Adrenal gland (tissue), 12 donors: Measurements from ENCODE around the gene SPNS2. TPM values are rescaled to one million over a fixed set of nuclear protein-coding genes. Genes with fewer than 3 reads are reported as not detected.

Experiments
- DNase-seq, 7 donors: peaks; one replicate each; pipeline ENCODE4 v3.0.0-alpha.2; 2019 to 2020
- H3K27ac ChIP-seq, 5 donors: fragments of 200-600 bp; sonication (generic) in 4 of 5; 1 replicate in 3 of 5; 2 replicates in 2 of 5; pipeline versions ENCODE4 v1.5.1 to v1.8.0; 2016 to 2020; ENCODE audit warnings: mild to moderate bottlenecking in 1 of 5
- H3K27me3 ChIP-seq: fragments of 200-600 bp; 2 replicates; pipeline ENCODE4 v1.8.0; 2021
- H3K36me3 ChIP-seq, 2 donors: fragments of 200-600 bp; replicated peaks in 1 of 2; 1 replicate in 1 of 2; 2 replicates in 1 of 2; pipeline versions ENCODE4 v1.5.1 to v1.8.0; 2018 to 2022
- H3K4me1 ChIP-seq, 2 donors: fragments of 200-600 bp; replicated peaks in 1 of 2; 1 replicate in 1 of 2; 2 replicates in 1 of 2; pipeline versions ENCODE4 v1.5.1 to v1.8.0; 2018 to 2021
- H3K4me3 ChIP-seq, 4 donors: fragments of 200-600 bp; sonication (generic) in 3 of 4; one replicate each; pipeline ENCODE4 v1.5.1; 2016 to 2018
- H3K9me3 ChIP-seq, 3 donors: fragments of 200-600 bp; sonication (generic) in 1 of 3; replicated peaks in 1 of 3; 1 replicate in 2 of 3; 2 replicates in 1 of 3; pipeline versions ENCODE4 v1.5.1 to v1.8.0; 2016 to 2021
- CTCF ChIP-seq, 6 experiments: fragments of 450-650 bp in 4 of 6; fragments of 200-600 bp in 2 of 6; sonication (generic) in 1 of 6; IDR thresholded peaks; 1 replicate in 5 of 6; 2 replicates in 1 of 6; pipeline versions ENCODE4 v1.5.1 to v1.8.0; 2016 to 2021; ENCODE audit warnings: antibody characterized with exemption in 6 of 6, mild to moderate bottlenecking in 2 of 6, moderate library complexity in 1 of 6
- POLR2A ChIP-seq, 2 donors: fragments of 450-650 bp; IDR thresholded peaks; one replicate each; pipeline ENCODE4 v1.6.1; 2017; ENCODE audit warnings: antibody characterized with exemption in 2 of 2, mild to moderate bottlenecking in 2 of 2, moderate library complexity in 1 of 2
- WGBS, 4 donors: extraction: QIAGEN DNeasy Blood & Tissue Kit in 2 of 4; methylation state at CpG; one replicate each; pipeline versions ENCODE4 v1.1.5 to v1.1.7; 2013 to 2017; 5-methylcytosine and 5-hydroxymethylcytosine counted together
- intact Hi-C, 2 donors: fragments of 100-400 bp; cut with DNase I; formaldehyde crosslinking; loops; one replicate each; pipeline versions ENCODE4 v1.14.1 to v1.15.0; 2022 to 2023
- polyA plus RNA-seq, 3 donors: library from polyadenylated mRNA; stranded (reverse); fragments of 200-250 nt in 2 of 3; fragments of 350-450 nt in 1 of 3; fragmentation: Illumina TruSeq in 1 of 3; extraction: RNeasy Lipid Tissue Mini Kit (QIAGEN cat#74804) in 1 of 3; gene quantifications; one replicate each; pipeline ENCODE4 v1.2.3, GENCODE V29; 2013 to 2014
- total RNA-seq, 9 donors: library from RNA; depleted of rRNA in 4 of 9; stranded (reverse); fragments of >200 nt in 4 of 9; fragments of 120-200 nt in 1 of 9; fragmentation: NEBNext Ultra II Directional in 1 of 9; extraction: Animal tissue kit (Norgen Biotek cat#: 25700) in 1 of 9; gene quantifications; one replicate each; pipeline versions ENCODE4 v1.1.0 to v1.2.4, GENCODE V29; 2013 to 2023
- donor health status: healthy with polysubstance abuse.
- donor health status: Bipolar disorder and iron deficiency.
- donor health status: DM: yes; HTN: yes; CAD: no.
- donor health status: DM: no; HTN: no; CAD: no.
- donor health status: DM: no; HTN: no; CAD: no.
- donor health status: DM: yes; HTN: yes; CAD: no.

SPNS2 gene
- total and polyA plus RNA-seq, 12 donors, result 0.90 to 25.1 (median 7.7) TPM

- DNase-seq, result no peak
- Histone ChIP-seq H3K27me3 (no peaks in the 10 kb centered on the region), H3K9me3 (no peaks in the 10 kb centered on the region), H3K36me3 (peaks cover 0 to 82% of the 10 kb centered on the region in 2 donors), H3K27ac (no peak overlapping the region), H3K4me3 (no peak overlapping the region), H3K4me1 (no peaks in the 10 kb centered on the region)
- TF ChIP-seq CTCF (IDR thresholded peaks at IDR 0.05) (no peak), POLR2A (IDR thresholded peaks at IDR 0.05) (no peak)
- intact Hi-C loops, result loop anchor here in 1 of 2 donors (10.0 kb wide), 1 partner anchor 120 kb away; no protein-coding TSS in a partner anchor
- WGBS, 4 donors, result 92 to 93% (median 92%) methylated on average over 9 to 18 of the region's 18 CpGs
Observed at GRCh38 chr17:4544951-4545216, 46.2 kb downstream of the SPNS2 start.

GRCh38 chr17:4545217-4545951 is 46.7 kb downstream of the SPNS2 start:
- no peak for TF ChIP-seq CTCF (IDR thresholded peaks at IDR 0.05)
- no peak for TF ChIP-seq POLR2A (IDR thresholded peaks at IDR 0.05)
- no peaks in the 10 kb centered on the region for H3K9me3 ChIP-seq
- H3K36me3 ChIP-seq, result peaks cover 0 to 87% of the 10 kb centered on the region in 2 donors
- no peaks in the 10 kb centered on the region for H3K27me3 ChIP-seq
- DNase-seq, result no peak
- intact Hi-C loops, result loop anchor here in 1 of 2 donors (10.0 kb wide), 1 partner anchor 121 kb away; no protein-coding TSS in a partner anchor
- H3K4me3 ChIP-seq, result no peak overlapping the region
- 88 to 94% (median 92%) methylated on average over 19 to 32 of the region's 32 CpGs for WGBS, 4 donors
- H3K4me1 ChIP-seq, result no peaks in the 10 kb centered on the region
- H3K27ac ChIP-seq, result no peak overlapping the region

- Histone ChIP-seq H3K36me3 (peaks cover 0 to 94% of the 10 kb centered on the region in 2 donors), H3K4me1 (no peaks in the 10 kb centered on the region), H3K9me3 (no peaks in the 10 kb centered on the region), H3K27ac (no peak overlapping the region), H3K4me3 (no peak overlapping the region), H3K27me3 (no peaks in the 10 kb centered on the region)
- TF ChIP-seq CTCF (IDR thresholded peaks at IDR 0.05) (no peak), POLR2A (IDR thresholded peaks at IDR 0.05) (no peak)
- DNase-seq, result no peak
- whole genome bisulfite sequencing, 4 donors, result 86 to 91% (median 89%) methylated on average over 14 to 17 of the region's 17 CpGs
- intact Hi-C loops, result loop anchor here in 1 of 2 donors (10.0 kb wide), 1 partner anchor 123 kb away; no protein-coding TSS in a partner anchor
Observed at GRCh38 chr17:4547118-4547906, 48.6 kb downstream of the SPNS2 start.

- WGBS, 4 donors, result 83 to 95% (median 91%) methylated on average over 4 to 18 of the region's 18 CpGs
- DNase-seq, result no peak
- no peak for TF ChIP-seq CTCF (IDR thresholded peaks at IDR 0.05)
- TF ChIP-seq POLR2A (IDR thresholded peaks at IDR 0.05), result no peak
- Histone ChIP-seq H3K36me3 (peaks cover 0 to 94% of the 10 kb centered on the region in 2 donors), H3K4me1 (no peaks in the 10 kb centered on the region), H3K27ac (no peak overlapping the region), H3K27me3 (no peaks in the 10 kb centered on the region), H3K9me3 (no peaks in the 10 kb centered on the region), H3K4me3 (no peak overlapping the region)
- intact Hi-C loops, result loop anchor here in 1 of 2 donors (10.0 kb wide), 1 partner anchor 123 kb away; no protein-coding TSS in a partner anchor
Observed at GRCh38 chr17:4548061-4548461, 49.4 kb downstream of the SPNS2 start.
